22Rv1 (cell line): ENCODE measurements around the gene SERPINA3.

Source experiments
- H3K27ac ChIP-seq: fragments of 450-650 bp; 2 replicates; pipeline ENCODE4 v1.5.1; 2017
- CTCF ChIP-seq: fragments of 450-650 bp; IDR thresholded peaks from 2 replicates; pipeline ENCODE4 v1.5.1; 2017; ENCODE audit warnings: mild to moderate bottlenecking
- ZFX ChIP-seq: fragments of 450-650 bp; IDR thresholded peaks from 2 replicates; pipeline ENCODE4 v1.6.1; 2017; ENCODE audit warnings: antibody characterized with exemption, borderline replicate concordance

SERPINA3 gene

GRCh38 chr14:94620597-94620996 lies 8.4 kb downstream of the SERPINA3 start:
- H3K27ac ChIP-seq = no peak overlapping the region
- TF ChIP-seq CTCF = no peak
- TF ChIP-seq ZFX = no peak

- no peak overlapping the region for H3K27ac ChIP-seq
- TF ChIP-seq ZFX = no peak
- TF ChIP-seq CTCF = no peak
Observed at GRCh38 chr14:94621358-94622134, 9.4 kb downstream of the SERPINA3 start.

GRCh38 chr14:94622653-94623421 lies 10.6 kb downstream of the SERPINA3 start:
- no peak overlapping the region for H3K27ac ChIP-seq
- TF ChIP-seq ZFX (no peak), CTCF (no peak)

- TF ChIP-seq CTCF (no peak), ZFX (no peak)
- no peak overlapping the region for H3K27ac ChIP-seq
Observed at GRCh38 chr14:94623422-94623809, 11.2 kb downstream of the SERPINA3 start.

GRCh38 chr14:94623856-94624499 lies 11.8 kb downstream of the SERPINA3 start:
- H3K27ac ChIP-seq = no peak overlapping the region
- TF ChIP-seq ZFX (no peak), CTCF (no peak)

GRCh38 chr14:94624537-94625352 lies 12.6 kb downstream of the SERPINA3 start:
- H3K27ac ChIP-seq = no peak overlapping the region
- no peak for TF ChIP-seq CTCF
- no peak for TF ChIP-seq ZFX
